GM19397 (cell line): Measurements from ENCODE around the gene NRL.
A peak's percentile ranks its signal among the peaks of the same experiment; 100 is the strongest.

Experiments
- ATAC-seq: cut with Tn5 transposase; IDR thresholded peaks from one replicate; pipeline ENCODE4 v1.9.1; 2021; ENCODE audit warnings: mild to moderate bottlenecking, moderate library complexity; ENCODE audit not compliant: unreplicated experiment

Gene NRL

GRCh38 chr14:24083462-24083861 lies 31.3 kb downstream of the NRL start:
- ATAC-seq: no peak

GRCh38 chr14:24082411-24083080 lies 32.2 kb downstream of the NRL start:
- ATAC-seq: no peak

- ATAC-seq: no peak
These were observed 33.0 kb downstream of the NRL start for GRCh38 chr14:24081739-24082211.

- peak; percentile 95 for ATAC-seq
These were observed 33.6 kb downstream of the NRL start for GRCh38 chr14:24080888-24081738.

- no peak for ATAC-seq
These were observed 34.6 kb downstream of the NRL start for GRCh38 chr14:24080142-24080530.

GRCh38 chr14:24079491-24080141 lies 35.1 kb downstream of the NRL start:
- no peak for ATAC-seq

GRCh38 chr14:24078146-24078545 lies 36.6 kb downstream of the NRL start:
- ATAC-seq: no peak

- no peak for ATAC-seq
These were observed 37.7 kb downstream of the NRL start for GRCh38 chr14:24077086-24077485.

- ATAC-seq: no peak
These were observed 38.5 kb downstream of the NRL start for GRCh38 chr14:24076302-24076601.

GRCh38 chr14:24075485-24076301 lies 39.1 kb downstream of the NRL start:
- ATAC-seq: no peak

- no peak for ATAC-seq
These were observed 39.9 kb downstream of the NRL start for GRCh38 chr14:24074625-24075484.

GRCh38 chr14:24072881-24073877 lies 41.6 kb downstream of the NRL start:
- no peak for ATAC-seq

GRCh38 chr14:24072436-24072835 lies 42.3 kb downstream of the NRL start:
- ATAC-seq: no peak

GRCh38 chr14:24071836-24072430 lies 42.8 kb downstream of the NRL start:
- ATAC-seq: no peak

- no peak for ATAC-seq
These were observed 43.5 kb downstream of the NRL start, which contains the start of gene CPNE6 for GRCh38 chr14:24071144-24071697. CPNE6 (plus strand) TSS chr14:24071562; CDS start chr14:24072937, 1,375 bp downstream.

GRCh38 chr14:24070285-24071143 lies 44.2 kb downstream of the NRL start:
- ATAC-seq: no peak

GRCh38 chr14:24069411-24069735 lies 45.4 kb downstream of the NRL start:
- ATAC-seq: no peak
